ENCODE measurements around the gene SLC4A2.

Gene SLC4A2

DNA sequence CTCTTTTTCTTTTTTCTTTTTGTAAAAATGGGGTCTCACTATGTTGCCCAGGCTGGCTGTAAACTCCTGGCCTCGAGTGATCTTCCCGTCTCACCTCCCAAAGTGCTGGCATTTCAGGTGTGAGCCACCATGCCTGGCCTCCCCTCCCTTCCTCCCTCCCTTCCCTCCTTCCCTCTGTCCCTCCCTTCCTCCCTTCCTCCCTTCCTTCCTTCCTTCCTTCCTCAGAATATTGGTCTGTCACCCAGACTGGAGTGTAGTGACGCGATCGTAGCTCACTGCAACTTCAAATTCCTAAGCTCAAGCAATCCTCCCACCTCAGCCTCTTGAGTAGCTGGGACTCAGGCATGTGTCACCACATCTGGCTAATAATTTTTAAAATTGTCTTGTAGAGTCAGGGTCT lies 35.3 kb downstream of the SLC4A2 start:
- DNase-seq (ENCODE audit: low read depth, low spot score), result no peak

DNA sequence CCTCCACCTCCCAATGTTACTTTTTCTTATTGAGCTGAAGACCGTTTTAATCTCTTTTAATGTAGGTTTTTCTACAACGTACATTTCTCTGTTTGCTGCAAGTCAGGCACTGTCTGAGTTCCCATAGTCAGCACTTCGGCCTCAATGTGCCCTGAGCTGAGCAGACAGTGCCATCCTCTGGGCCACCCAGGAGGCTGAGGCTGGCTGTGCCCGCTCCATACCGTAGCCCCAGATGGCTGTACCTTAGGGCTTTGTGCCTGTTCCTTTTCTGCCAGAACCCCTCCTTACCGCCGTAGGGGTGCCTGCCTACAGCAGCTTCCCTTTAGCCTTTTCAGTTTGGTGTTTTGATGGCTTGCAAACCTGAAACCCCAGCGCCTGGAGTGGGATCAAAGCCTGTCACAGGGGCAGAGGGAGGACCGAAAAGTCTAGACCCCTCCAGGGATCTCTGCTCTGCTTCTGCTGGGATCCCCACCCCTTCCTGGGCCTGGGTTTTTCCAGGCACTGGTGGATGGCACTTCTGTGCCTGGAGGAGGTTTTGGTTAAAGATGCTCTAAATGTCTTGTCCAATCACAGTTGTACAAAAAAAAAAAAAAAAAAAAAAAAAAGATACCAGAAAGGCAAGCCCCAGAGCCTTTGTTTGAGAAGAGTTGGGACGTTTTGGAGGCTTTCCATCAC lies 35.9 kb downstream of the SLC4A2 start:
- no peak for DNase-seq (ENCODE audit: low read depth, low spot score)

DNA sequence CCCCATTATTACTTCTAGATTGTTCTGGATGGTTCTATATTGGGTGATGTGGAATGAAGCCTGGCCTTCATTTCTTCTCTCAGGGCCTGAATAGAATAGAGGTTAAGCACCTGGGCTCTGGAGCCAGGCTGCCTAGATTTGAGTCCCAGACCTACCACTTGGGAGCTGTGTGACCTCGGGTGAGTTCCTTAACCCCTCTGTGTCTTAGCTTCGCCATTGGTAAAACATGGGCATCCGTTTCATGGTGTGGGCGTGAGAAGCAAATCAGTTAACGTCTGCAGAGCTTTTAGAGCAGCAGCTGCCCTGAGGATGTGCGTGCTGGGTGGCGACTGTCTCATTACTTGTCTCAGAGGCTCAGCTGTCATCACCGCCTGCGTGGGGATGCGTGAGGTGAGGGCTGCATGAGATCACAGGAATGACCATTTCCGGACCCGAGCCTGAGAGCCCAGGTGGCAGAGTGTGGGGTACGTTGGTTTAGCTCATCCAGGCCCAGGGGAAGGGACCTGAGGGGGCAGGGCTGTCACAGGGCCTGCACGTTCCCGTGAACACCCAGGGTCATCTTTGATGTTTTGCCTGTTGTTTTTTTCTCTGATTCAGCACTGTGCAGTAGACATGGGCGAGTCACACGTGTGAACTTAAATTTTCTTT lies 36.6 kb downstream of the SLC4A2 start:
- no peak for DNase-seq (ENCODE audit: low read depth, low spot score)

DNA sequence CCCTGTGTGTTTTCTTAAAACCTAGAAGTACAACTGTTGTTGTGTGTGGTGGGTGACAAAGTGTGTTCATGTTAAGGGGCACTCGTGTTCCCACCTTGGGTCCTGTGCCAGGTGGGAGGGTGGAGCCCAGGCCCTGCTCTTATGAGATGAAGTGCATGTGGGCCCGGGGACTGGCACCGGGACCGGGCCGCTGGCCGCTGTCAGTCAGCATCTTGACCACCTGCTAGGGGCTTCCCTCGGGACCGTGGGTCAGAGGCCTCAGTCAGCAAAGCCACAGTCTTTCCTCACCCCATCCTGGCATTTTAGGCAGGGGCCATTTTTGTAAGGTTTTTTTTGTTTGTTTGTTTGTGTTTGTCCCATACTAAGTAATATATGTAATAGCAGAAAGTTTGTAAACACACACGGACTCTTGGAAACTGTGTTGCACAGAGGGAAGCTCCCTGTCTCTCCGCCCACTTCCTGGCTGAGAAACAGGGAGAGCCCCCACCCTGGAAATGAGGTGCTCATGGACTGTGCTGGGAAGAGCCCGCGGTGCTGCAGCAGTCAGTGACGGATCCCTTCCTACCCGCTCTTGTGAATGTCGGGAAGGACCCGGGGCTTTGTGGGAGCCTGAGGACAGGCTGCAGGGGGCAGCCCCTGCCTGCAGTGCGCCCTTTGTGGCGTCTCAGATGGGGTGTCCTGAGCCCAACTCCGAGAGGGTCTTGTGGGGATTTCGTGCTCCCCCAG lies 40.3 kb downstream of the SLC4A2 start:
- no peak for DNase-seq (ENCODE audit: low read depth, low spot score)

DNA sequence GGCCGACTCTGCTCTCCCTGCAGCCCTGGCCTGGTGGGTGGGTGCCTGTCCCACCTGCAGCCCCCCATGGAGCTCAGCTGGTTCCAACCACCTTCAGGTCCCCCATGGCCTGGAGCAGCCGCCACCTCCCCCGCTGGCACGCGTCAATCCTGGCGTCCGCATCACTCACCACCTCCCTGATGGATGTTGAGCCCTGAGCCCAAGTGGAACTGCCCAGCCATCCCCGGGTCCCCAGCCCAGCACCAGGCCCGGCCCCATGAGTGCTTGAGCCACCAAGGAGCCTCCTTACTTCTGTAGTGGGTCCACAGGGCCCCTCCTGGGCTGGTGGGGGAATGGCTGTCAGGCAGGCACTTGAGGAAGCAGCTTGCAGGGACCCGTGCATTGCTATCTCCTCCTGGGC lies 41.5 kb downstream of the SLC4A2 start:
- no peak for DNase-seq (ENCODE audit: low read depth, low spot score)

DNA sequence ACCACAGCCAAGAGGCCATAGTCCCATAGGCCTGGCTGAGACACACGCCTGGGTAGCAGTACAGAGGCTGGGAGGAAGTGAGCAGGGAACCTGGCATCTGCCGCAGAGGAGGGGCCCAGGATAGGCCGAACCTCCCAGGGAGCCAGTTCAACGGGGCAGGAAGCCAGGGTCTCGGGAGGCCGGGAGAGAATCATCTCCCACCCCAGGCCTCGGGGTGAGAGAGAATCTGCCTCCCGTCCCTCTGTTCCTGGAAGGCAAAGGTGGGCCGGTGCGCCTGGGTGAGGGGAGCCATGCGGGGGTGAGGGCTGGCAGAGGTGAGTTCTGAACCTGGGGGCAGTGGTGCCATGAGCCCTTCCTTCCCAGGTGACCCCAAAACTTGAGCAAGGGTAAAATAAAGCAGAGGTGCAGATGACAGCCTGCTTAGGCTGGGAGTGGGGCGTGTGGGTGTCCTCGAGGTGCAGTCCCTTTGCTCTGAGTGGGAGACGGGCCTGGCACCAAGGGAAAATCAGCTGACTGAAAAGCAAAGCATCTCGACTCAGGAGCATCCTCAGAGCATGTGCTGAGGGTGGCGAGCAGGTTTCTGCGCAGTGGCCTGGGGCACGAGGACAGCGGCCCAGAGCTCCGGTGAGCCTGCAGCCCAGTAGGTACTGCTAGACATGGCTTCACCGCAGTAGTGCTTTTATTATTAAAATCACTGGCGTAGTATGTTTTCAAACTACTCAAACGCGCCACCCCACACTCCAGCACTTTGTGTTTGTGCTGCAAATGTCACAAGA lies 42.4 kb downstream of the SLC4A2 start:
- no peak for DNase-seq (ENCODE audit: low read depth, low spot score)

DNA sequence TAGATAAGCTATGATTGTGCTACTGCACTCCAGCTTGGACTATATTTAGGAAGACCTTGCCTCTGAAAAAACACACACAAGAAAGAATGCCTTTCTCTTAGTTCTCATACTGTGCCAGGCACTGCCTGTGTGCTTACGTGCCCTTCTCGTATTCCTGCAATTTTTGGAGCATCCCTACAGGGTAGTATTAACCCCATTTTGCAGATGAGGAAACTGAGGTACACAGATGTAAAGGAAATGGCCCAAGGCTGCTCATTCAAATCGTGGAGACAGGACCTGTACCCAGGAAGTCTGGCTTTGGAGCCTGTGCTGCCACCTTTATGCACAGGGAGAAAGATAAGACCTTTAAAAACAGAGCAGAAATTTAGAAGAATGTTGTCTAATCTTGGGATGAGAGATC lies 43.6 kb downstream of the SLC4A2 start:
- no peak for DNase-seq (ENCODE audit: low read depth, low spot score)

DNA sequence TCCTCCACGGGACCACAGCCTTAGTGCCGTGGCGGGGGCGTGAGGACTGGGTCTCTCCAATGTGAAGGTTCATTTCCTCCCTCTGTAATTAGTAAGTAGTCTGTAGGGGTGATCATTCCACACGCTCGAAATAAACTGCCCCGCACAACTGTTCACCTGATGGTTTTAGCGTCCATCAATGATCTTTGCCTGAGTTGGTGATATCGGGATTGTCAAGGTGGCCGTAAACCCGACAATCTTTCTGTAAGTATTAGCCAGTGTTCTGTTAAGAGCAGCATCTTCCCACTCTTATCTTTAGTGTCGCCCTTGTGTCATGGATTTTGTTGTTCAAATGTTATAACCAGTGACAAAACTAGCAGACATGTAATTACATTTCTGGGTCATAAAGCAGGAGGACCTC lies 44.6 kb downstream of the SLC4A2 start:
- no peak for DNase-seq (ENCODE audit: low read depth, low spot score)

DNA sequence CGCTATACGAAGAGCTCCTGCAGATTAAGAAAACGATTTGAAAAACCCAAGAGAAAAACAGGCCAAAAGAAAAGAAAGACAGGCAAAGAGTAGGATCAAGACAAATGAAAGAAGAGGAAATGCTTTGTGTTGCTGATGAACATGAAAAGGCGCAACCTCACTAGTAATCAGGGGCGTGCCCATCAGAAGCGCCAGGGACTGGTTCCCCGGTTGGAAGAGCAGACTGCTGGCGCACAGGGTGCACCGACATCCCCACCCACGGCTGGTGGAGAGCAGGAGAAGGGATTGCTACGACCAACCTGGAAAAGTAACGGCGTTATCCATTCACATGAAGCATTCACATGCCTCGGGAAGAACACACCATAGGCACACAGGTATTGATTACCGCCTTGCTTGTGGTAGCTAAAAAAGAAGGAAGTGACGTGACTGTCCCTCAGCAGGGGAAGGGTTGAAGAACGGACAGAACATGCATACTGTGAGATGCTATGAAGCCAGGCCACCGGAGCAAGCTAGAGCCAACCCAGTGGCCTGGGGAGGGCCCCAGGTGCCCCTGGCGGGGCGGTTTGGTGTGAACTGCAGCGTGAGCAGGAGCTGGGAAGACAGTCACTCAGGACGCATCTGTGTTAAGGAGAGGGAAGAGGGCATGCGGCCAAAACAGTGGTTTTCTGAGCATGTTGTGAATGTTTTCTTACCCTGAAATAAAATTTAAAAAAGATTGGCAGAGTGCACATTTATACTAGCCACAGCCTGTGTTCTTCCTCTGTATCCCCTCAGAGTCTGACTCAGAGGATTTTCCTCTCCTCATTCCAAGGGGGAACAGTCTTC lies 45.2 kb downstream of the SLC4A2 start:
- DNase-seq (ENCODE audit: low read depth, low spot score), result peak; percentile 51

DNA sequence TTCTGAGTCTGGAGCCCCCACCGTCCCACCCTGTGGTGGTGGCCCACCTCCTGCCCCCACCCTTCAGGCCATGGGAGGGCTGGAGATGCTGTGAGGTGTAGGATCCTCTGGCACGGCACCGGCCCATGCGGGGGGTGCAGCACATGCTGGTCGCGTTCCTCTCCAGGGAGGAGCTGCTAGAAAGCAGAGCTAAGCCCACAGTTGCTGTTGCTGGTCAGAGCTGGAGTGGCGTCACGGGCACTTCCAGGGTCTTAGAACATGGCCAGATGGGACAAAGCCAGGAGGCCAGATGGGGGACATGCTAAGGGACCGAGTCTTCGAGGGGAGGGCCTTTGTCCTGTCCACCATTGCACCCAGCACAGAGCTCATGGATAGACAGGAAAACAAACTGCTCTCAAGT lies 48.5 kb downstream of the SLC4A2 start:
- no peak for DNase-seq (ENCODE audit: low read depth, low spot score)

DNA sequence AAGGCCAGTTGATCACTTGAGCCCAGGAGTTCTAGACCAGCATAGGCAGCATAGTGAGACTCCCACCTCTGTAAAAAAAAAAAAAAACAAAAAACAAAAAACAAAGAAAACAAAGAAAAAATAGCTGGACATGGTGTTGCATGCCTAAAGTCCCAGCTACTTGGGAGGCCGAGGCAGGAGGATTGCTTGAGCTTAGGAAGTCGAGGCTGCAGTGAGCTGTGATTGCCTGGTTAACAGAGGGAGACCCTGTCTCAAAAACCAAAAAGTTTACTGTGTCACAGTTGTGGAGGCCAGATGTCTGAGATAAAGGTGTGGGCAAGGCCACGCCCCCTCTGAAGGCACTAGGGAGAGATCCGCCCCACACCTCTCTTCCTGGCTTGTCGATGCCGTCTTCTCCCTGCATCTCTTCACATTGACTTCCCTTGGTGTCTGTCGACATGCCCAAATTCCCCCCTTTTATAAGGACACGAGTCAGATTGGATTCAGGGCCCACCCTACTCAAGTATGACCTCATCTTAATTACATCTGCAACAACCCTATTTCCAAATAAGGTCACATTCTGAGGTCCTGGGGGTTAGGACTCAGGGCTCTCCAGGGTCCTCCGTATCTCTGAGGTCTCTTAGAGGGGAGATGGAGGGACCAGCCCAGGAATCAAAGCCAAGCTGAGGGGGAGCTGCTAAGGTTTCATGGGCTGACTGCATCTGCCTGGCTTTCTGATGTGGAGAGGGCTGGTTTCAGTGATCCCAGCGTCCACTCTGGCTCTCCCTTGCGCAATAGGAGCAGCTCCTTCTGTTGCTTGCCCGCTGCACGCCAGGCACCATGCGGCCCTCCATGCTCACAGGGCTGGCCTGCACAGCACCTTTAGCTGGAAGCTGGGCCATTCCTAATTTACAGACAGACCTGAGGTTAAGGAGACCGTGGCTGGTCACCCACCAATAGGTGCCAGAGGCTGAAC lies 50.0 kb downstream of the SLC4A2 start:
- no peak for DNase-seq (ENCODE audit: low read depth, low spot score)

DNA sequence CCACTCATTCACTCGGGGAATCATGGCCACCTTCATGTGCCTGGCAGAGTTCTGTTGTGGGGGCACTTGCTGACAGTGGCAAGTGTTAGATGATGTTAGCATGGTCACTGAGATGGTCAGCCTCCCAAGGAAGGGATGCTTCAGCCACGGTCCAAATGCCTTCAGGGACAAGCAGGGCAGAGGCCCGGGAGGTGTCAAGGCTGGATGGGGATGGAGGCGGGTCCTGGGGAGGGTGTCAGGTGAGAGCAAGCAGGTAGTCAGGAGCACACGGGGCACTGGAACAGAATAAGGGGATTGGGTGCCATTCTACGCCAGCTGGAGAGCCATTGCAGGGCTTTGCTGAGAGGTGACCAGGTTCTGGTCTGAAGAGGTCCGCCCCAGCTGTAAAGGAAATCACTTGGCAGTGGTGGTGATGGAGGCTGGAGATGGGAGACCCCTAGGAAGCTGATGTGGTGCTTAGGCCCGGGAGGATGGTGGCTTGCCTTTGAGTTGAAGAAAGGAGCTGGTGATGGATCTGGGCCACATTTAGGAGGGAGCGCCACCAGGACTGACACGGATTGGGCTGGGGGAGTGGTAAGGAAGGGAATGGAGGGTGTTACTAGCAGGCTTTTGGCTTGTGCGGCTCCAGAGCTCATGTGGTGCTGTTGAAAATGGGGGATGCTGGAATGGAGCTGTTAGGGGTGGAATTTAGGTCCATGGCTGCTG lies 51.0 kb downstream of the SLC4A2 start:
- no peak for DNase-seq (ENCODE audit: low read depth, low spot score)

DNA sequence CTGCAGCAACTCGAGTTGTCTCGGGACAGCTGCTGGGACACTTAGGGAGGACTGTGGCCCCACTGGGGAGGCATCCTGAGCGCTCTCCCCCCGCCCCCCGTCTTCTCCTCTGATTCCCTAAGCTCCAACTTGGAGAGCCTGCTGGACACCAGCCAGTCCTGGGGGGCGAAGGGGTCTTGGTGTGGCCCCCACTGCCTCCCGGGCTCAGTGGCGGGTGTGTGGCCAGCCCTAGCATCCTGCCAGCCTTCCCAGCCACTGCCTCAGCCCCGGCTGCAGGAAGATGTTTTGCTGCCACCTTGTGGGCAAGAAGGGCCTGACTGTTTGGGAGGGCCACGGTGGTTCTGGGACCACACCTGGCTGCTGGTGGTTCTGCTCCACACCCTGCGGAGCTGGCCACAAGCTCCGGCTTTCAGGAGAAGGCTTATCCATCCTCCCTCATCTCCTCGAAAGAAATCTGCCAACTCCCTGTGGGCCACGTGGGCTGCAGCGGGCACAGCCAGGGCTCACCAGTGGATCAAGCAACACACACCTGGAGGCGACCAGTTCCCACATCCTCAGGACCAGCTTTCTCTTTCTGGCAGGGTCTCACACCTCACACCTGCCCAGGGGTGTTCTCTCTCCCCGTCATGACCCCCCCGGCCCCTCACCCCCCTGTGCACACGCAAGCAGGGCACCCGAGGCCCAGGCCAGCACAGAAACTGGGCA lies 51.7 kb downstream of the SLC4A2 start:
- DNase-seq (ENCODE audit: low read depth, low spot score), result no peak

DNA sequence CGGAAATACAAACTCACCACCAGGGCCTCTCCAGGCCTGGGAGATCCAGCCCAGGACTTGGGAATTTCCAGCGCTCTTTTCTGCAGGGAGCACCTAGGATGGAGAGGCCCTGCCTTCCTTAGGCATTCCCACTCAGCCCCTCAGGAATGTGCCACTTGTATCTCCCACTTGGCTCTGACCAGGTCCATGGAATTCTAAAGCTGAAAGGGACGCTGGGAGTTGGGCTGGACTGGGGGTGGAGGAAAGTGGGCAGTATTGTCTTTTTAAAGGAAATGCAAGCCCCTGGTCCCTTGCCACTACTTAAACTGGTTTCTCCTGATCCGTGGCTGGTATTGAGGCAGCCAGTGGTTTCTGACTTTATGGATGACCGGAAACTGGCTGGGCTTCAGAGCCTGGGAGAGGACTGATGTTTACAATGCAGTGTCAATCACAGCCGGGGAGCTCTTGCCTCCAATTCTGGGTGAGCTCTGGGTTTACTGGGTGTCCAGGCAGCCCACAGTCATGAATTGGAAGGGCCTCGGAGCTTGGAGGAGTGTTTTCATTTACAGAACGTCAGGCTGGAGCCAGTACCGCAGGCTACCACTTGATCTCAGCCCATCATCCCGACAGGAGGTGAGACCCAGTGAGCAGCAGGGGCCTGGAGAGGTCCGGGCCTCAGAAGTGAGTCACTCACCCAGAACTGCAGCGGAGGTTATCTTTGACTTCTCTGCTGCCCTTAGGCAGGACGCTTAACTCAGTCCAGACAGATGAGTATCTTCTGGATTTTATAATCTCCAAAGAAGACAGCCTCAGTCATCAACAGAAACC lies 54.2 kb downstream of the SLC4A2 start:
- no peak for DNase-seq (ENCODE audit: low read depth, low spot score)

DNA sequence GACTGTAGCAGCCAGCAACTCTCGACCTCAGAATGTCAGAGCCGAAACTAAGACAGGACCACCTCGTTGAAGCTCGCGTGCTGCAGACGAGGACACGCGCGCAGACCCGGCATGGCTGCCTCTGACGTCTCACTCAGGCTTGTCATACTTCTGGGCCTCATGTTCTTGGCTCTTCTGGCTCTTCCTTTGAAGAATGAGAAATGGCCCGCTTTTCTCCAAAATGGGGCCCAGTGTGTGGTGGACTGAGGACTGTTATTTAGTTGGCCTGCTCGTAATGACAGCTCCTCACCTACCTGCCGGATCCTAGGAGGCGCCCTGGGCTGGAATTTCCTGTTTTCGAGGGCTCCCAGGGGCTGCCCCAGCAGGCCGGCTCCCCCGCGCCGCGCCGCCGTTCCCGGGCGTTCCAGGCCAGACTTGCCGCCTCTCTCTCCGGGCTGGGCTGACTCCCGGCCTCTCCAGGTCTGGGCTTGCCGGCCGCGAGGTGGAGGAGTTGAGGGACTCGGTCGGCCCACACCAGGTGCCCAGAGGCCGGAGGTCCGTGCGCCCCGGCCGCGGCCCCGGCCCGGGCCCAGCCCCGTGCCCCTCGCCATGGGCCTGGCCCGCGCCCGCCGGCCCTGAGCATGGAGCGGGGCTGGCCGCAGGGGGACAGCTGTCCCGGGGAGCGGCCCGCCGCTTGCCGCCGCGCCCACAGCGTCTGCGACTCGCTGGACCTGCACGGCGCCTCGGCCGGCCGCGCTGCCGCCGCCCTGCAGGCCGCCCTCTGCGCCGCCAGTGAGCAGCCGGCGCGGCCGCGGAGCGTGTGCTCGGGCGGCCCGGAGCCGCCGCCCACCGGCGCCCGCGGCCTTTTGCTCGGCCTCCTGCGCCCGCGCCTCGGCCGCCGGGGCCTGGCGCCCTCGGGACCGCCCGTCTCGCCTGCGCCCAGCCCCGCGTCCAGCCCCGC lies 55.0 kb downstream of the SLC4A2 start:
- DNase-seq (ENCODE audit: low read depth, low spot score), result no peak

DNA sequence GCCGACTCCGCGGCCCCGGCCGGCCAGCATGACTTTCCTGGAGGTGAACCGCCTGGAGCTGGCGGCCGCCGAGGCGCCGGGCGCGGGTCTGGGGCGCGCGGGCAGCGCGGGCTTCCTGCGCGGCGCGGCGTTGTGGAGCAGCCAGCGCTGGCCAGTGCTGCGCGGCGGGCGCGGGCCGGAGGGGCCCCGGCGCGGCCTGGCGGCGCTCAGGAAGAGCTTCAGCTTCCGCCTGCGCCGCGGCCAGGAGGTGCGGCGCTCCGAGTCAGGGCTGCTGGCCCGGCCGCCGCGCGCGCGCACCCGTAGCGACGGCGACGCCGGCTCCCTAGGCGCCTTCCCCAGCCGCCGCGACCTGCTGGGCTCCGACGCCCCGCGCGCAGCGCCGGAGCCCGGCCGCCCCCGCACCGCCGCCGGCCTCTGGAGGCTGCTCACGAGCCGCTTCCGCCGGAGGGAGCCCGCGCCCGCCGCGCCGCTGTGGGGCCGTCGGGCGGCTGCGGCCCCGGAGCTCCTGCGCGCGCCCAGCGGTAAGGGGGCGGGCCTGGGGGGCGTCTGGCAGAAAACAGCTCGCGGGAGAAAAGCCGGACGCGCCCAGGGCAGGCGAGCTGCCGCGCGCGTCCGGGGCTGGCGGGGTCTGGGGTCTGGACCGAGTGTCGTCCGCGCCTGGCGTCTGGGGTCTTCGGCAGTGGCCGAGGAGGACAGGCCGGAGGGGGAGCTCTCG lies 55.9 kb downstream of the SLC4A2 start:
- no peak for DNase-seq (ENCODE audit: low read depth, low spot score)
